Measurements from ENCODE around the gene CLPTM1L.

The CLPTM1L gene

GRCh38 chr5:1390861-1391600, 46.1 kb upstream of the CLPTM1L start:
- no peak overlapping the region for H3K4me3 ChIP-seq (ENCODE audit: low read depth, low read length)
- no peak for TF ChIP-seq CTCF (IDR thresholded peaks at IDR 0.05; ENCODE audit: borderline replicate concordance, insufficient read depth, low read depth, low read length)

DNA sequence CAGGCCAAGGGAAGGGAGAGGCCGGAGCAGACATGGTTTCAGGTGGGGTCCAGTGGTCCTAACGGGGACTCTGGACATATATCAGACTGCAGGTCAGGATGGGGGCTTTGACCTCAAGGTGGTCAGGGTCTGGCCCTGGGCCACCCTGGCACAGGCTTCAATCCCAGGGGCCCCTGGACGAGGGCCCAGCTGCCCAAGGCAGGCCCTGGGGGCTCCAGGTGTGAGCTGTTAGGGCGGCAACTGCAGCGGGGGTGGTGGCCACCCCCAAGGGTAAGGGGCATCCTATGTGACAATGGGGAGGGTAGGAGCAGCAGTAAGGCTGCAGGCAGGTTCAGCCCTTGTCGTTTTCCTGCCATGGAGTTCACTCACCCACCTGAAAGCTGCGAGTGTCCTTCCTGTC, 45.4 kb upstream of the CLPTM1L start:
- no peak overlapping the region for H3K4me3 ChIP-seq (ENCODE audit: low read depth, low read length)
- no peak for TF ChIP-seq CTCF (IDR thresholded peaks at IDR 0.05; ENCODE audit: borderline replicate concordance, insufficient read depth, low read depth, low read length)

DNA sequence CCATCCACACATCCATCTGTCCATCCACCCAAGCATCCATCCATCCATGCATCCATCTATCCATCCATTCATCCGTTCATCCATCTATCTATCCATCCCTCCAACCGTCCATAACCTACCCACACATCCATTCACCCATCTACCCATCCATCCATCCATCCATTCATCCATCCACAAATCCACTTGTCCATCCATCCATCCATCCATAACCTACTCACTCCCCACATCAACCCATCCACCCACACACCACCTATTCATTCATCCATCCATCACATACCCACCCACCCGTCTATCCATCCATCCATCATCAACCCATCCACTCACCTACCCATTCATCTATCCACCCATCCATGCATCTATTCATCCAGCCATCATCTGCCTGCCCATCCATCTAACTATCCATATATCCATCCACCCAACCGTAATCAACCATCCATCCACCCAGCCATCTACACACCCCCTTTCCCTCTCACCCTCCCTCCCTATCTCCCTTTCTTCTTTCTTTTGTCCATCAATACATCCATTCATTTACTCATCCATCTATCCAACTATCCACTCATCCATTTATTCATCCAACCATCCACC, 43.6 kb upstream of the CLPTM1L start:
- TF ChIP-seq CTCF (IDR thresholded peaks at IDR 0.05; ENCODE audit: borderline replicate concordance, insufficient read depth, low read depth, low read length) = no peak
- H3K4me3 ChIP-seq (ENCODE audit: low read depth, low read length) = no peak overlapping the region

DNA sequence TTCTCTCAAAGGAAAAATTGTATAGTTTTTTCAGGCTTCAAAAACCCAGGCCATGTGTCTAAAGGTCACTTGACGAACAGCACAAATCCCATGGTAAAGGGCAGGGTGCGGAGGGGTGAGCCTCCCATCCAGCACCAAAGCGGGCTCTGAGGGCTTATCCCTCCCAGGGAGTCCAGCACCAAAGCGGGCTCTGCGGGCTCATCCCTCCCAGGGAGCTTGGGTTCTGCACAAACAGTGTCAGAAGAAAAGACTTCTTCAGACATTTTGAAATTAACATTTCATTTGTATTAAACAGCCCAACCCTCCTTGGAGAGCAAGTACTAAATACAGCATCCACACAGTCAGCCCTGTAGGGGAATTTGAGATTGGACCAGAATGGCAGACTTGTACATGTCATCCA, 43.0 kb upstream of the CLPTM1L start:
- no peak overlapping the region for H3K4me3 ChIP-seq (ENCODE audit: low read depth, low read length)
- TF ChIP-seq CTCF (IDR thresholded peaks at IDR 0.05; ENCODE audit: borderline replicate concordance, insufficient read depth, low read depth, low read length) = no peak

GRCh38 chr5:1387059-1387755, 42.3 kb upstream of the CLPTM1L start:
- TF ChIP-seq CTCF (IDR thresholded peaks at IDR 0.05; ENCODE audit: borderline replicate concordance, insufficient read depth, low read depth, low read length) = no peak
- H3K4me3 ChIP-seq (ENCODE audit: low read depth, low read length) = no peak overlapping the region

GRCh38 chr5:1386274-1386717, 41.4 kb upstream of the CLPTM1L start:
- TF ChIP-seq CTCF (IDR thresholded peaks at IDR 0.05; ENCODE audit: borderline replicate concordance, insufficient read depth, low read depth, low read length) = no peak
- H3K4me3 ChIP-seq (ENCODE audit: low read depth, low read length) = peak overlapping the region; percentile 66
